ENCODE results near the gene CCDC17.

CCDC17 gene

DNA sequence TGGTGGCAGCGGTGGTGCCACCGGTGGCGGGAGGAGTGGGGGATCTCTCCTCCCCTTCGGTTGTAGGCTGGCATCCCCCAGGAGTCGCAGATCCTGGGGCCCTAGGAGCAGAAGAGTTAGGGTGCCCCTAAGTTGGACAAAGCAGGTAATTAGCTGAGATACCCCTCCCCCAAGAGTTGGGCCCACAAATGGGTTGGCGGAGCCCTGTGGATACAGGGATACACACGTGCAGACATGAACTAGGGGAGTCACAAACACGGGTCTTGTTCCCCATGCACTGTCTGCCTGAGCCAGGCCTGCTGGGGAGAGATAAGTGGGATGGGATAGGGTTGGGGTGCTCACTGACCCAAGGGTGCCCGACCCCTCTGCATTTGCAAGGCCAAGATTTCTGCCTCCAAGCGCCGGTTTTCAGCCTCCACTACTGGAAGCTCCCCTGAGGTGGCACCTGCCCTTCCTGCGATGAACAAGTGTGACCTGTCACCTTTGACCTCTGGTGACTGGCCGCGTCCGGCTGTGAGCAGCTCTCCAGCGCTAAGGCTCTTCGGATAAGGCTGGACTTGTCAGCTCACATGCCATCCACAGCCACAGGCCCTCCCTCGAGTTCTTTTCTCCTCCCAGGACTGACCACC lies 1.8 kb downstream of the CCDC17 start:
- Histone ChIP-seq H3K36me3 (ENCODE audit: control insufficient read depth, insufficient read depth, low read length) (peaks cover 12% of the 10 kb centered on the region), H3K27me3 (ENCODE audit: control insufficient read depth, insufficient read depth, low read length) (no peaks in the 10 kb centered on the region), H3K9me3 (ENCODE audit: control insufficient read depth, insufficient read depth, low read length) (no peaks in the 10 kb centered on the region), H3K4me1 (ENCODE audit: control insufficient read depth, insufficient read depth, low read length) (no peaks in the 10 kb centered on the region), H3K4me3 (ENCODE audit: low read length) (no peak overlapping the region), H3K27ac (ENCODE audit: low read length) (no peak overlapping the region)
- no peak for DNase-seq (ENCODE audit: low read depth, low spot score)
- WGBS (ENCODE audit: insufficient coverage, insufficient read length), result no CpG with 5 or more reads among the region's 18 CpGs

DNA sequence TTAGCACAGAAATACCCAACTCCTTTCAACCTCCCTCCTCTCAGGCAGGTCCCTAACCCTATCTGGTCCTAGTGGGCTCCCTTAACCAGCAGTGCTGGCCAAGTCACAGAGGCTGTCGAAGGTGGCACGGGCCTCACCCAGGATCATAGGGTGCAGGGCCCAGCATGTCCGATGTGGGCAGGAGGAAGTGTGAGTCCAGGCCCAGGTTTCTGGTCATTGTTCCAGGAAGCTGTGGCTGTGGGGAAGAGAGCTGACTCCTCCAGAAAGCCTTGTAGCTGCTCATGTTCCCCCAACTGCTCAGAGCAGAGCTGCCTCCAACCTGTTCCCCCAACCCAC lies 2.4 kb downstream of the CCDC17 start:
- peaks cover 14% of the 10 kb centered on the region for H3K36me3 ChIP-seq (ENCODE audit: control insufficient read depth, insufficient read depth, low read length)

DNA sequence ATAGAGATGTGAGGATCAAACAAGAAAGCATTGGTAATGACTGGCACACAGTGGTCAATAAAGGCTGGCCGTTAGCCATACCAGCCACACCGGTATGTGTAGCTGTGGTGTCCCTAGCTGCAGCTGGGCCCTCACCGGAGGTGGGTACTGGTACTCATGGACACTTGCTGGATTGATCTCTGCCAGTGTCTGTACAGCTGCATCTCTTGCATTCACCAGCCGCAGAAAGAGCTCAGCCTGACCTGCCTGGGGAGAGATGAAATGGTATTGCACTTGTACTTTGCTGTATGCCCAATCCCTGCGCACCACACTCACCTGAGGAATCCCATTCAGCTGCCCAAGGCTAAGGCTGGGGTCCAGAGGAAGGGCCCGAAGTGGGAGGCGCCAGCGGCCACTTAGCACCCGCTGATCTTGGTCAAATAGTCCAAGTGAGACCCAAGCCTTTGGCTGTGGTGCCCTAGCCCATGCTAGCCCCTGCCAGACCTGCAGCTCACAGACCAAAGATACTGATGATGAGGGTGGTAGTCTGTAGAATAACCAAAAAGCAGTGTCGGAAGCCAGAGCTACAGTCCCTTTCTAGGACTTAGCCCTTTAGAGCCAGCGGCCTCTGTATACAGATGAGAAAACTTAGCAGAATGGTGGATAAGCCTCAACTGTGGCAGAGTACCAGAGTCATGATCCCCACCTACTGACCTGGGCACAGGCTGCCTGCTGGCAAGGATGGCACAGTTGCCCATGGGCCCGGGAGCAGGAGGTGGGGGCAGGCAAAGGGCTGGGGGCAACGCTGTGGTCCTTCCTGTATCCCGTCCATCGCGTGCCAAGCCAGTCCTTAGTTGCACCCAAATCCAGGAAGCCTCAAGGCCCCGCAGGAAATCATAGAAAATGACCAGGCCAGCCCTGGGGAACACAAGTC lies 3.0 kb downstream of the CCDC17 start:
- Histone ChIP-seq H3K9me3 (ENCODE audit: control insufficient read depth, insufficient read depth, low read length) (no peaks in the 10 kb centered on the region), H3K36me3 (ENCODE audit: control insufficient read depth, insufficient read depth, low read length) (peaks cover 18% of the 10 kb centered on the region), H3K27ac (ENCODE audit: low read length) (no peak overlapping the region), H3K4me1 (ENCODE audit: control insufficient read depth, insufficient read depth, low read length) (no peaks in the 10 kb centered on the region), H3K4me3 (ENCODE audit: low read length) (no peak overlapping the region), H3K27me3 (ENCODE audit: control insufficient read depth, insufficient read depth, low read length) (no peaks in the 10 kb centered on the region)
- WGBS (ENCODE audit: insufficient coverage, insufficient read length), result no CpG with 5 or more reads among the region's 17 CpGs
- DNase-seq (ENCODE audit: low read depth, low spot score), result no peak

More for the DNA sequence above, 2.4 kb downstream of the CCDC17 start:
- H3K27me3 ChIP-seq (ENCODE audit: control insufficient read depth, insufficient read depth, low read length), result no peaks in the 10 kb centered on the region
- H3K27ac ChIP-seq (ENCODE audit: low read length), result no peak overlapping the region
- no peaks in the 10 kb centered on the region for H3K9me3 ChIP-seq (ENCODE audit: control insufficient read depth, insufficient read depth, low read length)
- WGBS (ENCODE audit: insufficient coverage, insufficient read length), result no CpG with 5 or more reads among the region's 3 CpGs
- no peaks in the 10 kb centered on the region for H3K4me1 ChIP-seq (ENCODE audit: control insufficient read depth, insufficient read depth, low read length)
- no peak overlapping the region for H3K4me3 ChIP-seq (ENCODE audit: low read length)
- DNase-seq (ENCODE audit: low read depth, low spot score), result no peak

DNA sequence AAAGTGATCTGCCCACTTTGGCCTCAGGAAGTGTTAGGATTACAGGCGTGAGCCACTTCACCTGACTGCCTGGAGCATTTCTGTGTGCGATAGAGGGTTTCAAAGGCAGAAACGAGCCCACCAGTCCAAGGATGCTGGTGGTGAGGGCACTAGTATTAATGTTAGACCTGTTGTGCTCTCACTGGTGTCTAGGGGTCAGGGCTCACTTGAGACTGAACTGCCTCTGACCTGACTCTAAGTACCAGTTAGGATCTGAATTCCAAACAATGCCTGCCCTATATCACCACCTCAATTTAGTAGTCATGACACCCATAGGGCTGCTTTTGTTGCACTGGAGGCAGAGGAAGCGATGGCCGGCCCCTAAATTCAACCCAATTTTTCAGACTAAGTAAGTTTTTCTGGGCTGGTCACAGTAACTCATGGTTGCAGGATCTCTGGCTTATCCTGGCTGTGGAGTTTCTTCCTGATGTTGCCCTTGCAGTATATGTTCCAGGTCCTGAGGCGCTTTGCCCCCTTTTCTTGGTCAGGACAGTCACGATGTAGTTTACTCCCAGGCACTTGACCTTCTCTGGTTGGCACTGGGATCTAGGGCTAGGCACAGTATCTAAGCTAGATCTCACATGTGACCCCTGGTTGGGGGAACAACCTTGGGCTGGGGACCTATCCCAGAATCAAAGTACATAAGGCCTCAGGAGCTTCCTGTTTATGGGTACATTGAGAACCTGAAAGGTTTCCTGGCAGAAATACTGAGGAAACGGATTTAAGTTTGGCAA lies 4.5 kb downstream of the CCDC17 start:
- no peak overlapping the region for H3K4me3 ChIP-seq (ENCODE audit: low read length)
- H3K9me3 ChIP-seq (ENCODE audit: control insufficient read depth, insufficient read depth, low read length), result no peaks in the 10 kb centered on the region
- H3K27ac ChIP-seq (ENCODE audit: low read length), result no peak overlapping the region
- peaks cover 28% of the 10 kb centered on the region for H3K36me3 ChIP-seq (ENCODE audit: control insufficient read depth, insufficient read depth, low read length)
- no peaks in the 10 kb centered on the region for H3K4me1 ChIP-seq (ENCODE audit: control insufficient read depth, insufficient read depth, low read length)
- whole genome bisulfite sequencing (ENCODE audit: insufficient coverage, insufficient read length), result no CpG with 5 or more reads among the region's 8 CpGs
- no peaks in the 10 kb centered on the region for H3K27me3 ChIP-seq (ENCODE audit: control insufficient read depth, insufficient read depth, low read length)
- DNase-seq (ENCODE audit: low read depth, low spot score), result no peak

DNA sequence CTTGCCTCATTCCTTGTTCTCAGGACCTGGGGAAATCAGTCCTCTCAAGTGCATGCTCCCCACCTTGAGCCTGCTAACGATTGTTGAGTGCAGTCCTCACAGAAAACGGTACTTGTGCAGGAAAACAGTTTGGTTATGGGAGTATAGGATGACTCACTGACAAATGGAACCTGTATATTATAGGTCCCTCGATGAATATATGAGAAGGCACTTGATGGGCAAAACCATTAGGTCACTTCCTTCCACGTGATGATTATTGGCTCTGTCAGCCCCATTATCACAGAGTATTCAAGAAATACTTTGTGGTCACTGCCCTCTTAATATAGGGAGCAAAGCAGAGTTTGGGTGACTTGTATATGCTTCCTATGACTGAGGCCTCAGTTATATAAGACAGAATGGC lies 6.2 kb downstream of the CCDC17 start:
- H3K27ac ChIP-seq (ENCODE audit: low read length), result no peak overlapping the region
- no peak for DNase-seq (ENCODE audit: low read depth, low spot score)

DNA sequence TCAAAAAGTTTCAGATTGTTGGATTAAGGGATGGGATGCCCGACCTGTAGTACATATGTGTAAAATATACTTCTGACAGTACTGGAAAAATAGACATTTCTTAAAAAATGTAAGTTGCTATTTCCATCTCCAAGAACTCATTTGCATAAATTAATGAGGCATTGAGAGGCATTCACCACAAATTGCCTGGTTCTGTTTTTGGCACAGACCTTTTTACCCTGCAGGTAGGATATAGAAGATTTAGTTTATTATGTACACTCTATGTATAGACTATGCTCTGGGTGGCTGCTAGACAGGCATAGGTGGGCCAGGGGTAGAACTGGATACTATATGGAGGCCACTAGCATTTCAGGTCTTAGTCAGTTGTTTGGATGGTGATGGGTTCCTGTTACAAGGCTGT lies 8.0 kb downstream of the CCDC17 start:
- no peaks in the 10 kb centered on the region for H3K27me3 ChIP-seq (ENCODE audit: control insufficient read depth, insufficient read depth, low read length)
- H3K4me1 ChIP-seq (ENCODE audit: control insufficient read depth, insufficient read depth, low read length), result no peaks in the 10 kb centered on the region
- no peak overlapping the region for H3K4me3 ChIP-seq (ENCODE audit: low read length)
- WGBS (ENCODE audit: insufficient coverage, insufficient read length), result no CpG with 5 or more reads among the region's 1 CpG
- no peak for DNase-seq (ENCODE audit: low read depth, low spot score)
- H3K27ac ChIP-seq (ENCODE audit: low read length), result no peak overlapping the region
- H3K36me3 ChIP-seq (ENCODE audit: control insufficient read depth, insufficient read depth, low read length), result peaks cover 42% of the 10 kb centered on the region
- H3K9me3 ChIP-seq (ENCODE audit: control insufficient read depth, insufficient read depth, low read length), result no peaks in the 10 kb centered on the region

More for the DNA sequence above, 6.2 kb downstream of the CCDC17 start:
- no peak overlapping the region for H3K4me3 ChIP-seq (ENCODE audit: low read length)
- H3K4me1 ChIP-seq (ENCODE audit: control insufficient read depth, insufficient read depth, low read length), result no peaks in the 10 kb centered on the region
- H3K9me3 ChIP-seq (ENCODE audit: control insufficient read depth, insufficient read depth, low read length), result no peaks in the 10 kb centered on the region
- peaks cover 41% of the 10 kb centered on the region for H3K36me3 ChIP-seq (ENCODE audit: control insufficient read depth, insufficient read depth, low read length)
- H3K27me3 ChIP-seq (ENCODE audit: control insufficient read depth, insufficient read depth, low read length), result no peaks in the 10 kb centered on the region
- WGBS (ENCODE audit: insufficient coverage, insufficient read length), result no CpG with 5 or more reads among the region's 4 CpGs

DNA sequence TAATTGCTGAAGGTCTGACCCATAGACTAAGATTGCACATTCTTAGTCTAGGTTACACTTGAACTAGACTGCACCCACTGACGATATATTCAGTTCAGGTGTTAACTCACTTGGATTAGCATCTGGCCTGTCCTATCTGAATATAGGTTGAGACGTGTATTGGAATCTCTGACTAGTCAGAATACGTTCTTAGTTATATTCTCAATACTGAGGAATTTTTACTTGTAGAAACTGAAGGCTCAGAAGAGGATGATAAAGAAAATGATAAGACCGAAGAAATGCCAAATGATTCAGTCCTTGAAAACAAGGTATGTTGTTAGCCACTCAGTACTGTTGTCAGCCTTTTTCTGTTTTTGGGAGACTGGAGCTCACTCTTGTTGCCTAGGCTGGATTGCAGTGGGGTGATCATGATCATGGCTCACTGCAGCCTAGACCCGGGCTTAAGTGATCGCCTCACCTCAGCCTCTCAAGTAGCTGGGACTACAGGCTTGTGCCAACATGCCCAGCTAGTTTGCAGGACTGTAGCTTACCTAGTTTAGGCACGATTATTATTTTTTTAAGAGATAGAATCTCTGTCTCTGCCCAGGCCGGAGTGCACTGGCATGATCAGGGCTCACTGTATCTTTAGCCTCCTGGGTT lies 10.8 kb downstream of the CCDC17 start:
- Histone ChIP-seq H3K27ac (ENCODE audit: low read length) (no peak overlapping the region), H3K9me3 (ENCODE audit: control insufficient read depth, insufficient read depth, low read length) (no peaks in the 10 kb centered on the region), H3K36me3 (ENCODE audit: control insufficient read depth, insufficient read depth, low read length) (peaks cover 48% of the 10 kb centered on the region), H3K4me3 (ENCODE audit: low read length) (no peak overlapping the region), H3K27me3 (ENCODE audit: control insufficient read depth, insufficient read depth, low read length) (no peaks in the 10 kb centered on the region), H3K4me1 (ENCODE audit: control insufficient read depth, insufficient read depth, low read length) (no peaks in the 10 kb centered on the region)
- no peak for DNase-seq (ENCODE audit: low read depth, low spot score)
- WGBS (ENCODE audit: insufficient coverage, insufficient read length), result no CpG with 5 or more reads among the region's 8 CpGs

DNA sequence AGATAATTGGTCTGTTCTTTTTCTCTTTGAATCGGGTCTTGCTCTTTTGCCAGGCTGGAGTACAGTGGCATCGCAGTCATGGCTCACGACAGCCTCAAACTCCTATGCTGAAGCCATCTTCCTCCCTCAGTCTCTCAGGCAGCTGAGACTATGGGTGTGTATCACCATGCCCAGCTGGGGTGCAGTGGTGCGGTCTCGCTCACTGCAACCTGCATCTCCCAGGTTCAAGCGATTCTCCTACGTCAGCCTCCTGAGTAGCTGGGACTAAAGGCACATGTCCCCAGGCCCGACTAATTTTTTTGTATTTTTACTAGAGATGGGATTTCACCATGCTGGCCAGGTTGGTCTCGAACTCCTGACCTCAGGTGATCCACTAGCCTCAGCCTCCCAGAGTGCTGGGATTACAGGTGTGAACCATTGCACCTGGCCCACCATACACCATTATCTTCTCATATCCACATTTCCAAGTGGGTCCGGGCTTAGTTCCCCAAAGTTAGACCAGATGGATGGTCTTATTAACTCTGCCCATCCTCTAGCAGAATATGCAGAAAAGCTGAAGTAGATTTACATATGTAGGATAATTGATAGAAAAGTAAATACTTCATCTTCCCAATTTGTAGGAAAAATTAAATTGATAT lies 13.1 kb downstream of the CCDC17 start:
- no peak for DNase-seq (ENCODE audit: low read depth, low spot score)
- H3K9me3 ChIP-seq (ENCODE audit: control insufficient read depth, insufficient read depth, low read length), result no peaks in the 10 kb centered on the region
- peaks cover 39% of the 10 kb centered on the region for H3K36me3 ChIP-seq (ENCODE audit: control insufficient read depth, insufficient read depth, low read length)
- no peak overlapping the region for H3K4me3 ChIP-seq (ENCODE audit: low read length)
- H3K27me3 ChIP-seq (ENCODE audit: control insufficient read depth, insufficient read depth, low read length), result no peaks in the 10 kb centered on the region
- no peaks in the 10 kb centered on the region for H3K4me1 ChIP-seq (ENCODE audit: control insufficient read depth, insufficient read depth, low read length)
- H3K27ac ChIP-seq (ENCODE audit: low read length), result no peak overlapping the region
- WGBS (ENCODE audit: insufficient coverage, insufficient read length), result no CpG with 5 or more reads among the region's 10 CpGs

DNA sequence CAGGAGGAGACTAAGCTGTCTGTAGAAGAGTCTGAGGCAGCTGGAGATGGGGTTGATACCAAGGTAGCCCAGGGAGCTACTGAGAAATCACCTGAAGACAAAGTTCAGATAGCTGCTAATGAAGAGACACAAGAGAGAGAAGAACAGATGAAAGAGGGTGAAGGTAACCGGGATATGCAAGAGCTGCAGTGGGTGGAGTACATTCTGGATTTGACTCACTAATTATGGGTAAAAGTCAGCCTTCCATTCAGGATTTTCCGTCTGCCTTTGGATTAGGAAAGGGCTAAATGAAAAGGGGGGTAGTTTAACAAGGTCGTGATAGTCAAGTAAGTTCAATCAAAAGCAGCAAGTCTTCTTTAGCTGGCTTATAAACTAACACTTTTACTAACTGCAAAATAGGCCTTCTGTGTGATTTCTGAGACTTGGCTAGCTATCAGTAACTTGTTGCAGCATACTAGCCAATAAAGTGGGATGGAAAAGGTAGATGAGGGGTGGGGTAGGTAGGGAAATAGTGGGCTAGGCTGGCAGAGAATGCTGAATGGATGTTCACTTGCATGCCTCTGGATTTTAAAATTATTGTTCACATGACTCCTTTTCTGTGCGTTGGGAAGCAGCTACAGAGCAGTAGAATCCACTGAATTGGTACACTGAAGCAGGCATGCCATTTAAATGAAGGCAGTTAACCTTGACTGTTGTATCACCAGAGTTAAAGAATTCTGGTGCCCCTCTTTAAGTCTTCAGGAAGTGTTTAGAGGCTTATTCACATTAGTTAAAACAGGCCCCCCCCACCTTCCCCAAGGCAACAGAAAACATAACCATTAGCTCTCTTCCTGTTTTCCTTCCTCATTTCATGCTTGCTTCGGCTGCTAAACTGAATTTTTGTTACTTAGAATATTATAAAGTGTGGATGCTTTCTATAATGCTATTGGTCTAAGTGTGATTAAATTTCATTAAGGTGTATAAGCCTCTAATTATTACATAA lies 15.4 kb downstream of the CCDC17 start:
- no peak overlapping the region for H3K27ac ChIP-seq (ENCODE audit: low read length)
- H3K9me3 ChIP-seq (ENCODE audit: control insufficient read depth, insufficient read depth, low read length), result no peaks in the 10 kb centered on the region
- H3K36me3 ChIP-seq (ENCODE audit: control insufficient read depth, insufficient read depth, low read length), result peaks cover 25% of the 10 kb centered on the region
- H3K4me1 ChIP-seq (ENCODE audit: control insufficient read depth, insufficient read depth, low read length), result no peaks in the 10 kb centered on the region
- H3K27me3 ChIP-seq (ENCODE audit: control insufficient read depth, insufficient read depth, low read length), result no peaks in the 10 kb centered on the region
- H3K4me3 ChIP-seq (ENCODE audit: low read length), result no peak overlapping the region
- no peak for DNase-seq (ENCODE audit: low read depth, low spot score)
- no CpG with 5 or more reads among the region's 5 CpGs for WGBS (ENCODE audit: insufficient coverage, insufficient read length)

All from iPS DF 6.9 (cell line).